Progenitor cell of endocrine pancreas (in vitro differentiated cells): ENCODE data around the gene TSSK6. TPM values are rescaled to one million over a fixed set of nuclear protein-coding genes. Genes with fewer than 3 reads are reported as not detected.

Source experiments
- DNase-seq: peaks from one replicate; pipeline ENCODE4 v3.0.0; 2021; ENCODE audit warnings: low spot score; ENCODE audit not compliant: unreplicated experiment
- H3K27ac Mint-ChIP-seq: 2 replicates; pipeline ENCODE4 v1.8.0; 2021; ENCODE audit warnings: mild to moderate bottlenecking, moderate library complexity, mixed read lengths
- H3K27me3 Mint-ChIP-seq: 2 replicates; pipeline ENCODE4 v1.8.0; 2021; ENCODE audit warnings: mixed read lengths
- H3K36me3 Mint-ChIP-seq: 2 replicates; pipeline ENCODE4 v1.8.0; 2022; ENCODE audit warnings: mixed read lengths; ENCODE audit not compliant: insufficient read depth
- H3K4me1 Mint-ChIP-seq: 2 replicates; pipeline ENCODE4 v1.8.0; 2021; ENCODE audit warnings: low read depth, mixed read lengths
- H3K4me3 Mint-ChIP-seq: 2 replicates; pipeline ENCODE4 v1.8.0; 2021; ENCODE audit warnings: low read depth, mild to moderate bottlenecking, moderate library complexity, mixed read lengths
- H3K9me3 Mint-ChIP-seq: 2 replicates; pipeline ENCODE4 v1.8.0; 2021; ENCODE audit warnings: low read depth, mixed read lengths
- CTCF ChIP-seq: fragments of 200-600 bp; sonication (generic); IDR thresholded peaks from one replicate; pipeline ENCODE4 v1.5.0; 2021; ENCODE audit warnings: antibody characterized with exemption, mild to moderate bottlenecking; ENCODE audit not compliant: unreplicated experiment
- total RNA-seq: library from RNA; stranded (reverse); gene quantifications from 2 replicates; pipeline ENCODE4 v1.2.1, GENCODE V29; 2021

TSSK6 gene
- total RNA-seq, 1 donor from 2014 or later: 3.3 TPM

DNA sequence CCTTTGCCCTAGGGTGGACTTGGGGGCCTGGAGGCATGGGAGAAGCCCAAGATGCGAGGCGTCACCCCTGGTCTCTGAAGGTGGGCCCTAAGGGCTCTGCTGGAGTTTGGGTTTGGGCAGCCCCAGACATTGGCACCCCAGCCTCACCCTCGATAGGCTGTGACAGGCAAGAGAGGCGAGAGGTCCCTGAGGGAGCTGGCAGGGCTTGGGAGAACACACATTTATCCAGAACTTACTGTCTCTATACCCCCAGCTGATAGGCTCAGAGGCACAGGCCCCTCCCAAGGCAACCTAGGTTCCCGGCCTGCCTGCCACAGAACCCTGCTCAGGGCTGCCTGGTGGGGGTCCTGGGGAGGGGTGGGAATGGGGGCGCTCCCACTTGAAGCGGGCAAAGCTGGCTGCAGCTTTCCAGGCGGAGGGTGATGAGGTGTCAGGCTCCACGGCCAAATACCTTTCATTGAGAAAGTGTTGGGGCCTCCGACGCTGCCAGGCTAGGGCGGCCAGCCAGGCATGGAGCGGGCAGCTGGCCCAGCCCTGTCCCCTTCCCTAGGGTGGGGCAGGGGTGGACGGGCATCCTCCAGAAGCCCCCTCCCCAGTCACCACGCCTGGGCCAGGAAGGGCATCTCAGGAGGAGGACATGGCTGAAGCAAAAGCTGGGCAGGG is 32.5 kb upstream of the TSSK6 start:
- Mint-ChIP-seq H3K27ac (no peak overlapping the region), H3K36me3 (no peaks in the 10 kb centered on the region), H3K27me3 (peaks cover 4% of the 10 kb centered on the region), H3K4me3 (no peak overlapping the region), H3K4me1 (no peaks in the 10 kb centered on the region), H3K9me3 (no peaks in the 10 kb centered on the region)
- TF ChIP-seq CTCF: no peak
- no peak for DNase-seq

- Mint-ChIP-seq H3K27me3 (peaks cover 6% of the 10 kb centered on the region), H3K36me3 (no peaks in the 10 kb centered on the region), H3K27ac (no peak overlapping the region), H3K9me3 (no peaks in the 10 kb centered on the region), H3K4me3 (no peak overlapping the region), H3K4me1 (no peaks in the 10 kb centered on the region)
- DNase-seq: no peak
- no peak for TF ChIP-seq CTCF
These were observed 31.4 kb upstream of the TSSK6 start for GRCh38 chr19:19546751-19547162.

DNA sequence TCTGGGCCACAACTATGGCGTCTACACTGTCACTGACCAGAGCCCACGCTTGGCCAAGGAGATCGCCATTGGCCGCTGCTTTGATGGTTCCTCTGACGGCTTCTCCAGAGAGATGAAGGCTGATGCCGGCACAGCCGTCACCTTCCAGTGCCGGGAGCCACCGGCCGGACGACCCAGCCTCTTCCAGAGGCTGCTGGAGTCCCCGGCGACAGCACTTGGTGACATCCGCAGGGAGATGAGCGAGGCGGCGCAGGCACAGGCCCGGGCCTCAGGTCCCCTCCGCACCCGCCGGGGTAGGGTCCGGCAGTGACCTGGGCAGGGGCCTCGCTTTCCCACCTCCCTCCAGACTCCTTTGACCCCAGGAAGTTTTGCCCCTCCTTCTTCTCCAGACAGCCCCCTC is 30.4 kb upstream of the TSSK6 start:
- Mint-ChIP-seq H3K4me3 (no peak overlapping the region), H3K36me3 (no peaks in the 10 kb centered on the region), H3K27me3 (peaks cover 6% of the 10 kb centered on the region), H3K9me3 (no peaks in the 10 kb centered on the region), H3K27ac (no peak overlapping the region), H3K4me1 (no peaks in the 10 kb centered on the region)
- no peak for DNase-seq
- no peak for TF ChIP-seq CTCF

- TF ChIP-seq CTCF: no peak
- DNase-seq: no peak
- H3K36me3 Mint-ChIP-seq: no peaks in the 10 kb centered on the region
- H3K9me3 Mint-ChIP-seq: no peaks in the 10 kb centered on the region
- H3K27me3 Mint-ChIP-seq: peaks cover 6% of the 10 kb centered on the region
- no peaks in the 10 kb centered on the region for H3K4me1 Mint-ChIP-seq
- H3K27ac Mint-ChIP-seq: no peak overlapping the region
- H3K4me3 Mint-ChIP-seq: no peak overlapping the region
These were observed 29.7 kb upstream of the TSSK6 start for GRCh38 chr19:19544954-19545591.

GRCh38 chr19:19544257-19544953 is 29.1 kb upstream of the TSSK6 start:
- Mint-ChIP-seq H3K36me3 (no peaks in the 10 kb centered on the region), H3K27ac (no peak overlapping the region), H3K4me1 (no peaks in the 10 kb centered on the region), H3K4me3 (no peak overlapping the region), H3K9me3 (no peaks in the 10 kb centered on the region), H3K27me3 (peaks cover 6% of the 10 kb centered on the region)
- TF ChIP-seq CTCF: no peak
- no peak for DNase-seq
